ENCODE measurements around the gene IQCC.

The IQCC gene

GRCh38 chr1:32241001-32241763, 35.7 kb downstream of the IQCC start:
- no peak for DNase-seq (ENCODE audit: low read depth, low spot score)
- peak overlapping the region; percentile 89 for H3K9ac ChIP-seq (ENCODE audit: insufficient read length, low read depth)
- no peak for TF ChIP-seq ZNF274 (IDR thresholded peaks at IDR 0.05; ENCODE audit: low read depth, low read length)
- TF ChIP-seq YY1 (IDR thresholded peaks at IDR 0.05; ENCODE audit: insufficient read depth, insufficient read length), result no peak
- TF ChIP-seq SUZ12 (IDR thresholded peaks at IDR 0.05; ENCODE audit: extremely low read depth, insufficient read depth, insufficient read length), result no peak
- H3K9me3 ChIP-seq (ENCODE audit: insufficient read depth, low read length), result no peaks in the 10 kb centered on the region
- H3K36me3 ChIP-seq (ENCODE audit: insufficient read depth, insufficient read length, low read length), result peaks cover 4% of the 10 kb centered on the region
- H3K4me3 ChIP-seq (ENCODE audit: insufficient read length, low read depth), result peak overlapping the region; percentile 68
- H3K27me3 ChIP-seq (ENCODE audit: insufficient read depth, insufficient read length), result no peaks in the 10 kb centered on the region
- H3K4me1 ChIP-seq (ENCODE audit: insufficient read depth, insufficient read length), result peaks cover 9% of the 10 kb centered on the region

- H3K9me3 ChIP-seq (ENCODE audit: insufficient read depth, low read length), result no peaks in the 10 kb centered on the region
- H3K27me3 ChIP-seq (ENCODE audit: insufficient read depth, insufficient read length), result no peaks in the 10 kb centered on the region
- no peak for DNase-seq (ENCODE audit: low read depth, low spot score)
- peak overlapping the region; percentile 46 for H3K9ac ChIP-seq (ENCODE audit: insufficient read length, low read depth)
- no peak overlapping the region for H3K4me3 ChIP-seq (ENCODE audit: insufficient read length, low read depth)
- peaks cover 4% of the 10 kb centered on the region for H3K36me3 ChIP-seq (ENCODE audit: insufficient read depth, insufficient read length, low read length)
- TF ChIP-seq SUZ12 (IDR thresholded peaks at IDR 0.05; ENCODE audit: extremely low read depth, insufficient read depth, insufficient read length) (no peak), YY1 (IDR thresholded peaks at IDR 0.05; ENCODE audit: insufficient read depth, insufficient read length) (no peak), ZNF274 (IDR thresholded peaks at IDR 0.05; ENCODE audit: low read depth, low read length) (no peak)
- peaks cover 14% of the 10 kb centered on the region for H3K4me1 ChIP-seq (ENCODE audit: insufficient read depth, insufficient read length)
Observed at GRCh38 chr1:32242341-32242851, 36.9 kb downstream of the IQCC start.

- no peak within 1 kb of the TSS for H3K4me3 ChIP-seq (ENCODE audit: insufficient read length, low read depth)
- no peaks in the 10 kb centered on the region for H3K9me3 ChIP-seq (ENCODE audit: insufficient read depth, low read length)
- H3K36me3 ChIP-seq (ENCODE audit: insufficient read depth, insufficient read length, low read length), result no peaks in the 10 kb centered on the region
- H3K9ac ChIP-seq (ENCODE audit: insufficient read length, low read depth), result peak within 1 kb of the TSS; percentile 38
- H3K27me3 ChIP-seq (ENCODE audit: insufficient read depth, insufficient read length), result no peaks in the 10 kb centered on the region
- H3K4me1 ChIP-seq (ENCODE audit: insufficient read depth, insufficient read length), result peaks cover 42% of the 10 kb centered on the region
- TF ChIP-seq YY1 (IDR thresholded peaks at IDR 0.05; ENCODE audit: insufficient read depth, insufficient read length) (no peak), SUZ12 (IDR thresholded peaks at IDR 0.05; ENCODE audit: extremely low read depth, insufficient read depth, insufficient read length) (no peak), ZNF274 (IDR thresholded peaks at IDR 0.05; ENCODE audit: low read depth, low read length) (no peak)
- DNase-seq (ENCODE audit: low read depth, low spot score), result no peak
Observed at GRCh38 chr1:32246888-32247273, 41.4 kb downstream of the IQCC start, which contains the start of gene FAM167B. TSS of gene FAM167B (plus strand) at chr1:32247222. CDS start at chr1:32247422, 200 bp downstream.

- no peaks in the 10 kb centered on the region for H3K27me3 ChIP-seq (ENCODE audit: insufficient read depth, insufficient read length)
- H3K4me1 ChIP-seq (ENCODE audit: insufficient read depth, insufficient read length), result peaks cover 40% of the 10 kb centered on the region
- H3K9me3 ChIP-seq (ENCODE audit: insufficient read depth, low read length), result no peaks in the 10 kb centered on the region
- TF ChIP-seq ZNF274 (IDR thresholded peaks at IDR 0.05; ENCODE audit: low read depth, low read length) (no peak), SUZ12 (IDR thresholded peaks at IDR 0.05; ENCODE audit: extremely low read depth, insufficient read depth, insufficient read length) (no peak), YY1 (IDR thresholded peaks at IDR 0.05; ENCODE audit: insufficient read depth, insufficient read length) (no peak)
- no peak overlapping the region for H3K4me3 ChIP-seq (ENCODE audit: insufficient read length, low read depth)
- H3K9ac ChIP-seq (ENCODE audit: insufficient read length, low read depth), result peak overlapping the region; percentile 38
- no peak for DNase-seq (ENCODE audit: low read depth, low spot score)
- H3K36me3 ChIP-seq (ENCODE audit: insufficient read depth, insufficient read length, low read length), result no peaks in the 10 kb centered on the region
Observed at GRCh38 chr1:32247452-32247851, 42.0 kb downstream of the IQCC start.

- Histone ChIP-seq H3K4me1 (ENCODE audit: insufficient read depth, insufficient read length) (peaks cover 38% of the 10 kb centered on the region), H3K9ac (ENCODE audit: insufficient read length, low read depth) (peak overlapping the region; percentile 53), H3K27me3 (ENCODE audit: insufficient read depth, insufficient read length) (no peaks in the 10 kb centered on the region), H3K9me3 (ENCODE audit: insufficient read depth, low read length) (no peaks in the 10 kb centered on the region), H3K4me3 (ENCODE audit: insufficient read length, low read depth) (peak overlapping the region; percentile 31), H3K36me3 (ENCODE audit: insufficient read depth, insufficient read length, low read length) (no peaks in the 10 kb centered on the region)
- peak; percentile 90 for DNase-seq (ENCODE audit: low read depth, low spot score)
- TF ChIP-seq YY1 (IDR thresholded peaks at IDR 0.05; ENCODE audit: insufficient read depth, insufficient read length) (no peak), ZNF274 (IDR thresholded peaks at IDR 0.05; ENCODE audit: low read depth, low read length) (no peak), SUZ12 (IDR thresholded peaks at IDR 0.05; ENCODE audit: extremely low read depth, insufficient read depth, insufficient read length) (no peak)
Observed at GRCh38 chr1:32247983-32248889, 42.8 kb downstream of the IQCC start.

GRCh38 chr1:32249831-32250525, 44.5 kb downstream of the IQCC start:
- Histone ChIP-seq H3K4me1 (ENCODE audit: insufficient read depth, insufficient read length) (peaks cover 38% of the 10 kb centered on the region), H3K4me3 (ENCODE audit: insufficient read length, low read depth) (no peak overlapping the region), H3K36me3 (ENCODE audit: insufficient read depth, insufficient read length, low read length) (no peaks in the 10 kb centered on the region), H3K27me3 (ENCODE audit: insufficient read depth, insufficient read length) (no peaks in the 10 kb centered on the region), H3K9me3 (ENCODE audit: insufficient read depth, low read length) (no peaks in the 10 kb centered on the region), H3K9ac (ENCODE audit: insufficient read length, low read depth) (peak overlapping the region; percentile 23)
- TF ChIP-seq ZNF274 (IDR thresholded peaks at IDR 0.05; ENCODE audit: low read depth, low read length) (no peak), SUZ12 (IDR thresholded peaks at IDR 0.05; ENCODE audit: extremely low read depth, insufficient read depth, insufficient read length) (no peak), YY1 (IDR thresholded peaks at IDR 0.05; ENCODE audit: insufficient read depth, insufficient read length) (no peak)
- DNase-seq (ENCODE audit: low read depth, low spot score), result no peak
